ENCODE data around the gene CD164. TPM values are rescaled to one million over a fixed set of nuclear protein-coding genes. Genes with fewer than 3 reads are reported as not detected.

Gene CD164
- total and polyA plus RNA-seq, 2 of the 4 experiments (the other 2 are of a cell fraction): 146 to 150 TPM

DNA sequence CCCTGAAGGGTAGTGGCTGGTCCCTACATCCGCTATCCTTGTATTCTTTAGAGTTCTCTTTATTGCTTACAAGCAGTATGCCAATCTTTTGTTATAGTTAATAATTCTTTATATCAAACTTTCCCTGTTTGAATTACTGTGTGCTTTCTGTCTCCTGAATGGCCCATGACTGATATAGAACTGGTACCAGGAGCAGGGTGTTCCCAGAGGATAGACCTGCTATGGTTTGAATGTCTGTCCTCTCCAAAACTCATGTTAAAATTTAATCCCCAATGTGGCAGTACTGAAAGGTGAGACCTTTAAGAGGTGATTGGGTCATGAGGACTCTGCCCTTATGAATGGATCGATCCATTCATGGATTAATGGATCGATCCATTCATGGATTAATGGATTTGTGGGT, 26.0 kb downstream of the CD164 start:
- CTCF ChIA-PET: interaction anchor here (0.6 kb wide), 1 partner anchor 28 kb away, joined by 3 read pairs; no protein-coding TSS in a partner anchor
- no TSS peak for BruUV-seq (replicated peaks)
- POLR2A ChIA-PET (ENCODE audit: unreplicated experiment): no interaction called here

More for the DNA sequence above, 26.0 kb downstream of the CD164 start:
- ATAC-seq (ENCODE audit: low read depth): no peak
- no peak overlapping the region for H4K5ac ChIP-seq (ENCODE audit: low read depth, low read length)
- no peak overlapping the region for H2BK20ac ChIP-seq (ENCODE audit: low read depth, low read length)
- H2BK120ac ChIP-seq (ENCODE audit: low read depth, low read length): no peak overlapping the region
- H4K8ac ChIP-seq (ENCODE audit: low read depth in 2 of 2, low read length in 2 of 2): no peak overlapping the region
- dilution Hi-C loops (cut with HindIII; ENCODE audit: low sequenced_read_pairs, unreplicated experiment) (no loop called here), intact Hi-C loops (cut with micrococcal nuclease) (no loop called here), in situ Hi-C loops (cut with MboI; ENCODE audit: low sequenced_read_pairs) (no loop called here)
- H3K9me3 ChIP-seq (ENCODE audit: control insufficient read depth, insufficient read depth, low read length): peaks cover 3% of the 10 kb centered on the region; the same call in 1 of the 2 replicates
- DNase-seq: no peak
- H4K20me1 ChIP-seq (ENCODE audit: insufficient read depth, low read length): no peaks in the 10 kb centered on the region
- H3K23ac ChIP-seq (ENCODE audit: low read depth, low read length): no peak overlapping the region
- no peaks in the 10 kb centered on the region for H3K27me3 ChIP-seq (ENCODE audit: control insufficient read depth, insufficient read depth, low read length)
- H3K27ac ChIP-seq (ENCODE audit: insufficient read depth, low read length): no peak overlapping the region
- H3K36me3 ChIP-seq (ENCODE audit: control insufficient read depth, insufficient read depth, low read length): peaks cover 28% of the 10 kb centered on the region
- no peak overlapping the region for H3K4ac ChIP-seq (ENCODE audit: low read depth, low read length)
- no peaks in the 10 kb centered on the region for H3K9me1 ChIP-seq (ENCODE audit: insufficient read depth, low read length)
- H2BK5ac ChIP-seq (ENCODE audit: low read depth, low read length, poor library complexity, severe bottlenecking): no peak overlapping the region
- H3K79me1 ChIP-seq (ENCODE audit: low read depth in 1 of 2, low read length in 2 of 2): peaks cover 8 to 14% of the 10 kb centered on the region in 2 experiments; a peak in 3 of 4 replicates
- no peak overlapping the region for H2AFZ ChIP-seq (replicated peaks; ENCODE audit: low read length, poor library complexity)
- H3K18ac ChIP-seq (ENCODE audit: low read depth, low read length): no peak overlapping the region
- H3K56ac ChIP-seq (ENCODE audit: extremely low read depth, insufficient read depth, low read length): no peak overlapping the region
- H3K9ac ChIP-seq (ENCODE audit: low read depth, low read length): no peak overlapping the region
- no peak overlapping the region for H3K4me3 ChIP-seq (ENCODE audit: insufficient read depth, low read depth, low read length)
- no peak overlapping the region for H3K4me2 ChIP-seq (ENCODE audit: low read depth, low read length)
- no peak overlapping the region for H4K91ac ChIP-seq (ENCODE audit: insufficient read depth, low read depth, low read length)
- WGBS, 2 experiments (ENCODE audit: extremely low coverage in 2 of 2, insufficient read length in 1 of 2): no CpG with 5 or more reads among the region's 3 CpGs
- no peak overlapping the region for H2AK5ac ChIP-seq (ENCODE audit: low read depth, low read length)
- H3K4me1 ChIP-seq (ENCODE audit: control insufficient read depth, insufficient read depth, low read length): no peaks in the 10 kb centered on the region
- no peak overlapping the region for H2AK9ac ChIP-seq (replicated peaks; ENCODE audit: low read depth, low read length, poor library complexity)
- no peak for TF ChIP-seq RAD21 (IDR thresholded peaks at IDR 0.05; ENCODE audit: low read length)
- no peak for TF ChIP-seq USF2 (IDR thresholded peaks at IDR 0.05; ENCODE audit: low read depth, low read length)
- TF ChIP-seq RCOR1 (IDR thresholded peaks at IDR 0.05; ENCODE audit: insufficient replicate concordance, low read length): no peak
- no peak for TF ChIP-seq NFE2L2 (IDR thresholded peaks at IDR 0.05; ENCODE audit: low read depth, low read length)
- no peak for TF ChIP-seq CHD1 (IDR thresholded peaks at IDR 0.05; ENCODE audit: low read depth, low read length)
- no peak for TF ChIP-seq CEBPB (IDR thresholded peaks at IDR 0.05; ENCODE audit: low read depth, low read length)
- TF ChIP-seq FOS (IDR thresholded peaks at IDR 0.05; ENCODE audit: low read depth, low read length): no peak
- no peak for TF ChIP-seq MAZ (IDR thresholded peaks at IDR 0.05; ENCODE audit: borderline replicate concordance, low read depth, low read length)
- TF ChIP-seq SMC3 (IDR thresholded peaks at IDR 0.05; ENCODE audit: low read depth, low read length): no peak
- no peak for TF ChIP-seq RFX5 (IDR thresholded peaks at IDR 0.05; ENCODE audit: low read depth, low read length)
- TF ChIP-seq MAFK (IDR thresholded peaks at IDR 0.05; ENCODE audit: low read depth, low read length): no peak
- H2BK15ac ChIP-seq (ENCODE audit: low read depth, low read length): no peak overlapping the region
- no peak overlapping the region for H3K14ac ChIP-seq (replicated peaks; ENCODE audit: low read depth, low read length)
